Lower lobe of right lung (tissue), 2 donors: ENCODE data around the gene FHL5. TPM values are rescaled to one million over a fixed set of nuclear protein-coding genes. Genes with fewer than 3 reads are reported as not detected.
"Not testable (repeated sequence)": the region's sequence is repeated elsewhere in the genome, so short reads cannot be mapped to it uniquely, and the experiment has no call there.

ENCODE experiments used
- ATAC-seq, 2 donors: fragments of 200-7000 bp; cut with Tn5 transposase; one replicate each; pipeline ENCODE4 v1.9.1; 2020 to 2022; ENCODE audit warnings: mild to moderate bottlenecking in 2 of 2, moderate library complexity in 2 of 2
- DNase-seq: peaks from one replicate; pipeline ENCODE4 v3.0.0-alpha.2; 2020
- H3K27ac ChIP-seq: fragments of 200-600 bp; one replicate; pipeline ENCODE4 v1.8.0; 2022
- H3K27me3 ChIP-seq: fragments of 200-600 bp; one replicate; pipeline ENCODE4 v1.8.0; 2022; ENCODE audit warnings: low read depth
- H3K36me3 ChIP-seq: fragments of 200-600 bp; one replicate; pipeline ENCODE4 v1.8.0; 2022; ENCODE audit warnings: mild to moderate bottlenecking
- H3K4me1 ChIP-seq: fragments of 200-600 bp; one replicate; pipeline ENCODE4 v1.8.0; 2022
- H3K4me3 ChIP-seq: fragments of 200-600 bp; one replicate; pipeline ENCODE4 v1.8.0; 2022; ENCODE audit warnings: mild to moderate bottlenecking
- H3K9me3 ChIP-seq: fragments of 200-600 bp; one replicate; pipeline ENCODE4 v1.8.0; 2022
- CTCF ChIP-seq: fragments of 200-600 bp; IDR thresholded peaks from one replicate; pipeline ENCODE4 v1.8.0; 2022; ENCODE audit warnings: antibody characterized with exemption, mild to moderate bottlenecking
- intact Hi-C: fragments of 100-400 bp; cut with DNase I; formaldehyde crosslinking; loops from one replicate; pipeline ENCODE4 v1.11.0; 2022
- total RNA-seq: library from RNA; stranded (reverse); fragmentation: NEBNext Ultra II Directional; extraction: Animal tissue kit (Norgen Biotek cat#: 25700); gene quantifications from one replicate; pipeline ENCODE4 v1.2.1, GENCODE V29; 2021
- donor health status: DM: no; HTN: yes; CAD: no; lungs with severe emphysema.

The FHL5 gene
- total RNA-seq, 1 donor from 2014 or later: 23.7 TPM

DNA sequence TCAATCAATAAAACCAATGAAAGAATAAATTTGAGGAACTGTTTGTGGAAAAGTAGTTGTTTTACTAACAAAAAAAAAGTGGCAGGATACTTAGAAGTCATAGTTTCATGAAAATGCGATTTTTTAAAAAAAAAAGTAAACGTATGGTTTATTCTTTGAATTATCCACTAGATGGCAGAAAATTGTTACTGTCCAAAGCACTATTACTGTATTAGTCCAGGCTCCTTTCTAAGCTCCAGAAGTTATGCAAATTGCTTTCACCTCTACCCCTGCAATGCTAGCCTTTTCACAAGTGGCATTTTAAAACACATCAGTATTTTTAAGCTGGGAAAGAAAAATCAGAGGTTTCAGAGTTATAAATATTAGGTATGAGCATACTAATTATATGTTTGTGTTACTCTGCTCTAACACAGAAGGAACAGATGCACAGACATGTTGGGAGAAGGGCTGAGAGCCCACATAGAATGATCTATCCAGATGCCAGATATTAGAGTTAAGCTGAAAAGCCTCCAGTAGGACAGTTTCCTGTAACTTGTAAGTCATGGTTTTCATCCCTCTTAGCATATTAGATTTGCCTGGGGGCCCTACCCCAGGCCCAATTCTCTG lies 63.9 kb downstream of the FHL5 start:
- peak; percentile 29 for TF ChIP-seq CTCF
- H3K4me3 ChIP-seq: no peak overlapping the region
- DNase-seq: no peak
- H3K27ac ChIP-seq: no peak overlapping the region
- intact Hi-C loops: no loop called here
- H3K27me3 ChIP-seq: no peaks in the 10 kb centered on the region
- no peaks in the 10 kb centered on the region for H3K9me3 ChIP-seq
- no peak for ATAC-seq
- H3K36me3 ChIP-seq: no peaks in the 10 kb centered on the region
- H3K4me1 ChIP-seq: no peaks in the 10 kb centered on the region

- H3K27me3 ChIP-seq: no peaks in the 10 kb centered on the region
Observed at GRCh38 chr6:96631248-96631647, 68.3 kb downstream of the FHL5 start.

GRCh38 chr6:96637979-96638378 lies 75.1 kb downstream of the FHL5 start:
- H3K36me3 ChIP-seq, intact Hi-C loops, H3K4me1 ChIP-seq, H3K4me3 ChIP-seq, H3K9me3 ChIP-seq, ATAC-seq, H3K27me3 ChIP-seq, H3K27ac ChIP-seq: not testable (repeated sequence)
- peak; percentile 45 for DNase-seq

More at GRCh38 chr6:96631248-96631647, 68.3 kb downstream of the FHL5 start:
- TF ChIP-seq CTCF: no peak
- no peak overlapping the region for H3K4me3 ChIP-seq
- intact Hi-C loops: no loop called here
- ATAC-seq (no peak), DNase-seq (no peak)
- no peak overlapping the region for H3K27ac ChIP-seq
- H3K4me1 ChIP-seq: no peaks in the 10 kb centered on the region
- no peaks in the 10 kb centered on the region for H3K9me3 ChIP-seq
- no peaks in the 10 kb centered on the region for H3K36me3 ChIP-seq

GRCh38 chr6:96645106-96645505 lies 82.2 kb downstream of the FHL5 start:
- H3K4me1 ChIP-seq: no peaks in the 10 kb centered on the region
- intact Hi-C loops: no loop called here
- no peaks in the 10 kb centered on the region for H3K9me3 ChIP-seq
- H3K27ac ChIP-seq: no peak overlapping the region
- ATAC-seq (no peak), DNase-seq (no peak)
- no peak for TF ChIP-seq CTCF
- no peak overlapping the region for H3K4me3 ChIP-seq
- H3K36me3 ChIP-seq: no peaks in the 10 kb centered on the region
- H3K27me3 ChIP-seq: no peaks in the 10 kb centered on the region

GRCh38 chr6:96649926-96650325 lies 87.0 kb downstream of the FHL5 start:
- no peak overlapping the region for H3K27ac ChIP-seq
- H3K27me3 ChIP-seq: no peaks in the 10 kb centered on the region
- intact Hi-C loops: no loop called here
- no peak for TF ChIP-seq CTCF
- ATAC-seq: no peak
- no peaks in the 10 kb centered on the region for H3K9me3 ChIP-seq
- no peaks in the 10 kb centered on the region for H3K36me3 ChIP-seq
- no peaks in the 10 kb centered on the region for H3K4me1 ChIP-seq
- DNase-seq: no peak
- H3K4me3 ChIP-seq: no peak overlapping the region

GRCh38 chr6:96651816-96652215 lies 88.9 kb downstream of the FHL5 start:
- no peak for ATAC-seq
- H3K36me3 ChIP-seq: no peaks in the 10 kb centered on the region
- H3K27me3 ChIP-seq: no peaks in the 10 kb centered on the region
- DNase-seq: no peak
- H3K4me1 ChIP-seq: no peaks in the 10 kb centered on the region
- TF ChIP-seq CTCF: no peak
- H3K9me3 ChIP-seq: no peaks in the 10 kb centered on the region
- intact Hi-C loops: no loop called here
- H3K27ac ChIP-seq: no peak overlapping the region
- no peak overlapping the region for H3K4me3 ChIP-seq
